Endothelial cell of umbilical vein (primary cell): ENCODE results near the gene NOX5. TPM values are rescaled to one million over a fixed set of nuclear protein-coding genes. Genes with fewer than 3 reads are reported as not detected.

Experiments
- BruUV-seq: library from RNA; stranded (reverse); fragments of 400-500 nt; replicated peaks from 2 replicates; lab custom pipeline; 2021; lab: Mats Ljungman, UMichigan
- CTCF ChIA-PET: fragments of 300-600, 350-600 bp; sonication (Branson Sonifier 250); formaldehyde crosslinking; loops from one replicate; lab custom pipeline; 2021; ENCODE audit warnings: antibody characterized with exemption, inconsistent platforms; lab: Charles Lee
- POLR2A ChIA-PET: fragments of 300-600, 350-600 bp; sonication (Branson Sonifier 250); formaldehyde crosslinking; loops from one replicate; lab custom pipeline; 2021; ENCODE audit warnings: antibody characterized with exemption, inconsistent platforms; lab: Charles Lee
- DNase-seq: peaks from one replicate; pipeline ENCODE4 v3.0.0-alpha.2; 2011; ENCODE audit warnings: low read depth, low spot score
- FAIRE-seq: peaks from 2 replicates; lab custom pipeline; 2011; peaks lifted over from hg19 to GRCh38; lab: Jason Lieb, UNC
- H2AFZ ChIP-seq: 2 replicates; pipeline ENCODE4 v1.6.0; 2012; ENCODE audit warnings: low read depth, low read length, control low read depth, inconsistent platforms
- H3K27ac ChIP-seq: 2 replicates; pipeline ENCODE4 v1.5.1; 2011; ENCODE audit warnings: low read depth, mild to moderate bottlenecking, control low read depth, low read length, moderate library complexity; ENCODE audit not compliant: insufficient read depth
- H3K27me3 ChIP-seq, 2 experiments: 2 replicates each; pipeline versions ENCODE4 v1.6.0 to v1.6.1; 2011; ENCODE audit warnings: low read length in 2 of 2, mixed read lengths in 1 of 2; ENCODE audit not compliant: control insufficient read depth in 2 of 2, insufficient read depth in 2 of 2
- H3K36me3 ChIP-seq, 2 experiments: 2 replicates in 1 of 2; 3 replicates in 1 of 2; pipeline ENCODE4 v1.5.1; 2011; ENCODE audit warnings: low read length in 2 of 2, mild to moderate bottlenecking in 1 of 2, moderate library complexity in 1 of 2; ENCODE audit not compliant: control insufficient read depth in 2 of 2, insufficient read depth in 2 of 2; ENCODE audit errors: extremely low read depth in 1 of 2
- H3K4me1 ChIP-seq: 3 replicates; pipeline ENCODE4 v1.5.1; 2011; ENCODE audit warnings: mild to moderate bottlenecking, low read length; ENCODE audit not compliant: control insufficient read depth, insufficient read depth; ENCODE audit errors: extremely low read depth
- H3K4me2 ChIP-seq: 2 replicates; pipeline ENCODE4 v1.6.1; 2011; ENCODE audit warnings: low read length, control low read depth, mixed read lengths; ENCODE audit not compliant: insufficient read depth
- H3K4me3 ChIP-seq, 3 experiments: fragments of 200-600 bp in 1 of 3; sonication (generic), shearing (Covaris generic) in 1 of 3; replicated peaks in 1 of 3; 2 replicates each; pipeline ENCODE4 v1.5.1; 2011 to 2016; ENCODE audit warnings: control low read depth in 3 of 3, low read length in 3 of 3, mild to moderate bottlenecking in 2 of 3, inconsistent platforms in 1 of 3, low read depth in 1 of 3, moderate library complexity in 1 of 3; ENCODE audit not compliant: insufficient read depth in 1 of 3
- H3K79me2 ChIP-seq: 2 replicates; pipeline ENCODE4 v1.6.0; 2012; ENCODE audit warnings: low read length, inconsistent platforms; ENCODE audit not compliant: control insufficient read depth, insufficient read depth
- H3K9ac ChIP-seq: replicated peaks from 2 replicates; pipeline ENCODE3; 2011; ENCODE audit warnings: low read length, control low read depth; ENCODE audit not compliant: insufficient read depth; ENCODE audit errors: extremely low read depth
- H3K9me1 ChIP-seq: replicated peaks from 3 replicates; pipeline ENCODE4 v1.6.0; 2011; ENCODE audit warnings: mild to moderate bottlenecking, low read length; ENCODE audit not compliant: control insufficient read depth, insufficient read depth; ENCODE audit errors: extremely low read depth
- H3K9me3 ChIP-seq: replicated peaks from 2 replicates; pipeline ENCODE4 v1.5.1; 2012; ENCODE audit warnings: low read length, inconsistent platforms; ENCODE audit not compliant: control insufficient read depth, insufficient read depth
- H4K20me1 ChIP-seq: replicated peaks from 2 replicates; pipeline ENCODE3; 2011; ENCODE audit warnings: mild to moderate bottlenecking, low read length; ENCODE audit not compliant: control insufficient read depth, insufficient read depth; ENCODE audit errors: extremely low read depth
- EZH2 ChIP-seq: IDR thresholded peaks from 2 replicates; pipeline ENCODE4 v1.6.1; 2012; ENCODE audit warnings: borderline replicate concordance, low read depth, mild to moderate bottlenecking, moderate library complexity, low read length, inconsistent platforms; ENCODE audit not compliant: severe bottlenecking
- FOS ChIP-seq: IDR thresholded peaks from 2 replicates; pipeline ENCODE4 v1.6.1; 2011; ENCODE audit warnings: mild to moderate bottlenecking, low read length, moderate library complexity, borderline replicate concordance; ENCODE audit not compliant: insufficient read depth
- GATA2 ChIP-seq: IDR thresholded peaks from 2 replicates; pipeline ENCODE4 v1.7.0; 2011; ENCODE audit warnings: low read depth, mild to moderate bottlenecking, moderate library complexity, mixed read lengths, low read length; ENCODE audit not compliant: insufficient read length, insufficient read depth
- JUN ChIP-seq: IDR thresholded peaks from 2 replicates; pipeline ENCODE4 v1.6.1; 2011; ENCODE audit warnings: borderline replicate concordance, low read depth; ENCODE audit not compliant: insufficient read length, insufficient read depth
- MAX ChIP-seq: IDR thresholded peaks from 2 replicates; pipeline ENCODE4 v1.6.1; 2011; ENCODE audit not compliant: insufficient read depth, insufficient read length
- MYC ChIP-seq: IDR thresholded peaks from one replicate; pipeline ENCODE4 v1.6.1; 2011; ENCODE audit warnings: mild to moderate bottlenecking, low read depth, low read length
- POLR2A ChIP-seq: IDR thresholded peaks from 2 replicates; pipeline ENCODE4 v1.6.1; 2012; ENCODE audit warnings: low read depth, mild to moderate bottlenecking, control low read depth, low read length
- POLR2AphosphoS5 ChIP-seq: IDR thresholded peaks from 2 replicates; pipeline ENCODE4 v1.6.1; 2012; ENCODE audit warnings: low read depth, mild to moderate bottlenecking, control low read depth, low read length, moderate library complexity; ENCODE audit not compliant: insufficient read depth
- dilution Hi-C: fragments of 300-500 bp; cut with MboI; formaldehyde crosslinking; loops from one replicate; pipeline ENCODE4 v1.15.0; 2019; ENCODE audit warnings: low sequenced_read_pairs; ENCODE audit not compliant: extremely low pct_ligation_motif_present
- intact Hi-C: fragments of 100-400 bp; cut with micrococcal nuclease; formaldehyde crosslinking; loops from one replicate; pipeline ENCODE4 v1.10.0; 2022
- polyA plus RNA-seq, 4 experiments: library from polyadenylated mRNA; depleted of rRNA in 3 of 4; stranded (reverse) in 3 of 4; unstranded in 1 of 4; fragments of >200 nt; gene quantifications; 2 replicates each; pipeline versions ENCODE4 v1.2.1 to v1.2.3, GENCODE V29; 2011 to 2012; ENCODE audit warnings: missing spikeins in 1 of 4
- total RNA-seq: library from RNA; stranded (reverse); gene quantifications from 2 replicates; pipeline ENCODE4 v1.2.3, GENCODE V29; 2021
- TF ChIP-seq, protein P1 (sequence below), 2 donors: IDR thresholded peaks; 1 replicate in 1 of 2; 2 replicates in 1 of 2; pipeline ENCODE4 v1.5.1; 2011; ENCODE audit warnings: low read length in 2 of 2, mild to moderate bottlenecking in 2 of 2, moderate library complexity in 2 of 2, control low read depth in 1 of 2, inconsistent platforms in 1 of 2, low read depth in 1 of 2; ENCODE audit not compliant: insufficient read depth in 1 of 2; ENCODE audit errors: extremely low read depth in 1 of 2

NOX5 gene
- total and polyA plus RNA-seq, 2 donors (not counting 3 experiments of a cell fraction or from before 2014, with no cell fraction given), result 0.08 TPM; not detected in 1

DNA sequence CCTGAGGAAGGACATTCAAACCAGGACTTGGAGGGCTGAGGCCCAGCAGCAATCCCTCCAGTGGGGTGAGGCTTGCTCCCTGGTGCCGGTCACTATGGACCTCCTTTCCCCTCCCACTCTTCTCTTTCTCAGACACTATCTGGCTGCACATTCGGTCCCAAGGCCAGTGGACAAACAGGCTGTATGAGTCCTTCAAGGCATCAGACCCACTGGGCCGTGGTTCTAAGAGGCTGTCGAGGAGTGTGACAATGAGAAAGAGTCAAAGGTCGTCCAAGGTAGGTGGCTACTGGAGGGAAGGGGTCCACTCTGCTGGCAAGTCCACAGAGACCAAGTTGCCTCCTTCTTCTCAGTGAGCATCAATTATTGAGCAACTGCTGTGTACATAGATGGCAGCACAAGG is 28.0 kb downstream of the NOX5 start:
- POLR2A ChIA-PET, result no interaction called here
- intact Hi-C loops (no loop called here), dilution Hi-C loops (no loop called here)
- Histone ChIP-seq H3K27me3 (no peaks in the 10 kb centered on the region), H3K9me3 (no peaks in the 10 kb centered on the region), H3K36me3 (no peaks in the 10 kb centered on the region), H3K4me3 (no peak overlapping the region), H3K9ac (no peak overlapping the region), H3K4me2 (no peak overlapping the region), H3K4me1 (peaks cover 25% of the 10 kb centered on the region), H3K9me1 (no peaks in the 10 kb centered on the region), H3K79me2 (no peaks in the 10 kb centered on the region), H4K20me1 (no peaks in the 10 kb centered on the region), H2AFZ (no peak overlapping the region), H3K27ac (no peak overlapping the region)
- CTCF ChIA-PET, result no interaction called here
- no peak for DNase-seq
- BruUV-seq, result no TSS peak
- TF ChIP-seq POLR2AphosphoS5 (no peak), GATA2 (no peak), FOS (no peak), EZH2 (no peak), MAX (no peak), MYC (no peak), POLR2A (no peak), JUN (no peak)
- TF ChIP-seq, protein P1, sequence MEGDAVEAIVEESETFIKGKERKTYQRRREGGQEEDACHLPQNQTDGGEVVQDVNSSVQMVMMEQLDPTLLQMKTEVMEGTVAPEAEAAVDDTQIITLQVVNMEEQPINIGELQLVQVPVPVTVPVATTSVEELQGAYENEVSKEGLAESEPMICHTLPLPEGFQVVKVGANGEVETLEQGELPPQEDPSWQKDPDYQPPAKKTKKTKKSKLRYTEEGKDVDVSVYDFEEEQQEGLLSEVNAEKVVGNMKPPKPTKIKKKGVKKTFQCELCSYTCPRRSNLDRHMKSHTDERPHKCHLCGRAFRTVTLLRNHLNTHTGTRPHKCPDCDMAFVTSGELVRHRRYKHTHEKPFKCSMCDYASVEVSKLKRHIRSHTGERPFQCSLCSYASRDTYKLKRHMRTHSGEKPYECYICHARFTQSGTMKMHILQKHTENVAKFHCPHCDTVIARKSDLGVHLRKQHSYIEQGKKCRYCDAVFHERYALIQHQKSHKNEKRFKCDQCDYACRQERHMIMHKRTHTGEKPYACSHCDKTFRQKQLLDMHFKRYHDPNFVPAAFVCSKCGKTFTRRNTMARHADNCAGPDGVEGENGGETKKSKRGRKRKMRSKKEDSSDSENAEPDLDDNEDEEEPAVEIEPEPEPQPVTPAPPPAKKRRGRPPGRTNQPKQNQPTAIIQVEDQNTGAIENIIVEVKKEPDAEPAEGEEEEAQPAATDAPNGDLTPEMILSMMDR (IDR thresholded peaks at IDR 0.05; ENCODE audit: extremely low read depth in 1 of 2, insufficient read depth in 1 of 2, low read depth in 1 of 2, low read length in 2 of 2), result no peak
- FAIRE-seq, result no peak
